ENCODE data around the gene CKMT1A. TPM values are rescaled to one million over a fixed set of nuclear protein-coding genes. Genes with fewer than 3 reads are reported as not detected.
"Not testable (repeated sequence)": the region's sequence is repeated elsewhere in the genome, so short reads cannot be mapped to it uniquely, and the experiment has no call there.

Gene CKMT1A
- total RNA-seq, 1 experiment from 2014 or later, result not detected

- H3K36me3 ChIP-seq, DNase-seq, H3K27me3 ChIP-seq, H3K4me3 ChIP-seq, H3K9me3 ChIP-seq: not testable (repeated sequence)
These were observed 34.5 kb downstream of the CKMT1A start for GRCh38 chr15:43728053-43728725.

GRCh38 chr15:43735416-43735815 lies 41.8 kb downstream of the CKMT1A start:
- no peak for DNase-seq
- H3K4me3 ChIP-seq, result no peak overlapping the region
- no peaks in the 10 kb centered on the region for H3K9me3 ChIP-seq
- H3K36me3 ChIP-seq, result no peaks in the 10 kb centered on the region
- H3K27me3 ChIP-seq, result no peaks in the 10 kb centered on the region

GRCh38 chr15:43746245-43746902 lies 52.7 kb downstream of the CKMT1A start, which contains the start of gene PDIA3:
Gene PDIA3 (plus strand): TSS chr15:43746438. CDS start chr15:43746540, 102 bp downstream.
- peak; percentile 96 for DNase-seq
- H3K36me3 ChIP-seq, result peaks cover 27% of the 10 kb centered on the region
- peak within 1 kb of the TSS; percentile 97 for H3K4me3 ChIP-seq
- not testable (repeated sequence) for H3K27me3 ChIP-seq, H3K9me3 ChIP-seq

- not testable (repeated sequence) for H3K27me3 ChIP-seq, DNase-seq, H3K9me3 ChIP-seq
- Histone ChIP-seq H3K36me3 (peaks cover 32% of the 10 kb centered on the region), H3K4me3 (peak overlapping the region; percentile 97)
These were observed 53.2 kb downstream of the CKMT1A start for GRCh38 chr15:43746903-43747309.

GRCh38 chr15:43748376-43748775 lies 54.7 kb downstream of the CKMT1A start:
- no peak for DNase-seq
- H3K36me3 ChIP-seq, result peaks cover 47% of the 10 kb centered on the region
- H3K4me3 ChIP-seq, result peak overlapping the region; percentile 97
- no peaks in the 10 kb centered on the region for H3K9me3 ChIP-seq
- H3K27me3 ChIP-seq, result no peaks in the 10 kb centered on the region

Other genes starting within 250 kb of the CKMT1A start
- 45.8 and 52.6 TPM in 2 replicates for gene TP53BP1, start 200.7 kb upstream of the CKMT1A start, total RNA-seq (2014; rRNA removed; shearing (Covaris generic); ENCODE audit: low replicate concordance)
- gene MAP1A, start 176.3 kb upstream of the CKMT1A start, total RNA-seq (2014; rRNA removed; shearing (Covaris generic); ENCODE audit: low replicate concordance), result 0.74 and 2.3 TPM in 2 replicates
- 17.4 and 24.4 TPM in 2 replicates for gene PPIP5K1, start 103.7 kb upstream of the CKMT1A start, total RNA-seq (2014; rRNA removed; shearing (Covaris generic); ENCODE audit: low replicate concordance)
- gene CKMT1B, start 99.8 kb upstream of the CKMT1A start, total RNA-seq (2014; rRNA removed; shearing (Covaris generic); ENCODE audit: low replicate concordance), result not detected in 2 replicates
- not detected in 2 replicates for gene STRC, start 75.1 kb upstream of the CKMT1A start, total RNA-seq (2014; rRNA removed; shearing (Covaris generic); ENCODE audit: low replicate concordance)
- 0.46 and 0.52 TPM in 2 replicates for gene CATSPER2, start 45.0 kb upstream of the CKMT1A start, total RNA-seq (2014; rRNA removed; shearing (Covaris generic); ENCODE audit: low replicate concordance)
- gene PDIA3, start 52.6 kb downstream of the CKMT1A start, total RNA-seq (2014; rRNA removed; shearing (Covaris generic); ENCODE audit: low replicate concordance), result 441 and 532 TPM in 2 replicates
- 5.6 TPM in 1 of 2 replicates, not detected in the other for gene ELL3, start 83.1 kb downstream of the CKMT1A start, total RNA-seq (2014; rRNA removed; shearing (Covaris generic); ENCODE audit: low replicate concordance)
- gene SERF2, start 98.5 kb downstream of the CKMT1A start, total RNA-seq (2014; rRNA removed; shearing (Covaris generic); ENCODE audit: low replicate concordance), result 272 and 1,334 TPM in 2 replicates
- gene SERINC4, start 106.4 kb downstream of the CKMT1A start, total RNA-seq (2014; rRNA removed; shearing (Covaris generic); ENCODE audit: low replicate concordance), result not detected in 2 replicates
- 7.9 and 9.6 TPM in 2 replicates for gene HYPK, start 106.7 kb downstream of the CKMT1A start, total RNA-seq (2014; rRNA removed; shearing (Covaris generic); ENCODE audit: low replicate concordance)
- 8.8 and 16.4 TPM in 2 replicates for gene MFAP1, start 130.8 kb downstream of the CKMT1A start, total RNA-seq (2014; rRNA removed; shearing (Covaris generic); ENCODE audit: low replicate concordance)
- gene WDR76, start 133.1 kb downstream of the CKMT1A start, total RNA-seq (2014; rRNA removed; shearing (Covaris generic); ENCODE audit: low replicate concordance), result 49.9 and 53.5 TPM in 2 replicates

Data from MG63 (cell line).